ENCODE measurements around the gene SPACDR.

GRCh38 chr7:100413889-100414288 lies 50.2 kb downstream of the SPACDR start:
- no peak for TF ChIP-seq ELF4 (IDR thresholded peaks at IDR 0.05)
- no peak for TF ChIP-seq BHLHE40 (IDR thresholded peaks at IDR 0.05; ENCODE audit: borderline replicate concordance)
- TF ChIP-seq SP1 (IDR thresholded peaks at IDR 0.05), result no peak
- no peak for TF ChIP-seq FOXK2 (IDR thresholded peaks at IDR 0.05)
- TF ChIP-seq ZNF384 (IDR thresholded peaks at IDR 0.05), result no peak
- TF ChIP-seq CTBP1 (IDR thresholded peaks at IDR 0.05; ENCODE audit: borderline replicate concordance), result no peak
- no peak for TF ChIP-seq TARDBP (IDR thresholded peaks at IDR 0.05)
- TF ChIP-seq NFRKB (IDR thresholded peaks at IDR 0.05), result no peak
- TF ChIP-seq PKNOX1 (IDR thresholded peaks at IDR 0.05), result no peak
- TF ChIP-seq L3MBTL2 (conservative IDR thresholded peaks at IDR 0.05), result no peak

Measured in HEK293T (cell line).